B cell (primary cell): Measurements from ENCODE around the gene RNPC3. TPM values are rescaled to one million over a fixed set of nuclear protein-coding genes. Genes with fewer than 3 reads are reported as not detected.

Source experiments
- ATAC-seq: fragments of 200-7000 bp; cut with Tn5 transposase; one replicate; pipeline ENCODE4 v1.10.0; 2021; ENCODE audit warnings: low read depth, mild to moderate bottlenecking, moderate number of reproducible peaks, moderate library complexity
- CTCF ChIA-PET: fragments of 350-600 bp; sonication (Branson Sonifier 250); formaldehyde crosslinking; loops from one replicate; lab custom pipeline; 2021; ENCODE audit warnings: antibody characterized with exemption, inconsistent platforms; lab: Charles Lee
- POLR2A ChIA-PET: fragments of 350-600 bp; sonication (Branson Sonifier 250); formaldehyde crosslinking; loops from one replicate; lab custom pipeline; 2021; ENCODE audit warnings: antibody characterized with exemption; lab: Charles Lee
- DNase-seq: peaks from one replicate; pipeline ENCODE4 v3.0.0; 2013
- H2AFZ ChIP-seq: 2 replicates; pipeline ENCODE4 v1.6.1; 2012; ENCODE audit warnings: mild to moderate bottlenecking, low read depth, low read length; ENCODE audit not compliant: insufficient read depth, poor library complexity, severe bottlenecking
- H3K27ac ChIP-seq, 2 donors: 1 replicate in 1 of 2; 2 replicates in 1 of 2; pipeline ENCODE4 v1.5.1; 2012 to 2013; ENCODE audit warnings: low read length in 2 of 2, mild to moderate bottlenecking in 2 of 2, moderate library complexity in 1 of 2
- H3K27me3 ChIP-seq, 4 experiments: fragments of 200-600 bp in 1 of 4; sonication (generic) in 1 of 4; replicated peaks in 1 of 4; 1 replicate in 2 of 4; 2 replicates in 2 of 4; pipeline versions ENCODE4 v1.6.1 to v1.7.0; 2013 to 2016; ENCODE audit warnings: low read length in 3 of 4, mild to moderate bottlenecking in 2 of 4, mixed read lengths in 1 of 4, moderate library complexity in 1 of 4; ENCODE audit not compliant: insufficient read depth in 4 of 4, control insufficient read depth in 3 of 4; ENCODE audit errors: control extremely low read depth in 1 of 4
- H3K36me3 ChIP-seq, 2 experiments: replicated peaks in 1 of 2; 1 replicate in 1 of 2; 2 replicates in 1 of 2; pipeline versions ENCODE4 v1.6.1 to v1.7.1; 2013; ENCODE audit warnings: low read length in 1 of 2; ENCODE audit not compliant: insufficient read depth in 2 of 2, control insufficient read depth in 1 of 2; ENCODE audit errors: control extremely low read depth in 1 of 2, extremely low read depth in 1 of 2
- H3K4me1 ChIP-seq, 2 donors: fragments of 200-600 bp in 1 of 2; sonication (generic) in 1 of 2; 1 replicate in 1 of 2; 2 replicates in 1 of 2; pipeline versions ENCODE4 v1.5.1 to v1.6.1; 2013 to 2017; ENCODE audit warnings: low read length in 2 of 2; ENCODE audit not compliant: control insufficient read depth in 2 of 2, insufficient read depth in 2 of 2
- H3K4me2 ChIP-seq: replicated peaks from 2 replicates; pipeline ENCODE3; 2012; ENCODE audit warnings: mild to moderate bottlenecking, low read depth, low read length; ENCODE audit not compliant: poor library complexity, severe bottlenecking
- H3K4me3 ChIP-seq, 5 experiments: fragments of 200-600 bp in 1 of 5; sonication (generic) in 1 of 5; 1 replicate in 3 of 5; 2 replicates in 2 of 5; pipeline versions ENCODE4 v1.5.1 to v1.7.0; 2011 to 2016; ENCODE audit warnings: low read length in 4 of 5, mild to moderate bottlenecking in 4 of 5, low read depth in 2 of 5, control low read depth in 1 of 5, moderate library complexity in 1 of 5; ENCODE audit not compliant: insufficient read depth in 1 of 5; ENCODE audit errors: control extremely low read depth in 1 of 5, extremely low read depth in 1 of 5
- H3K79me2 ChIP-seq: fragments of 200-600 bp; sonication (generic); one replicate; pipeline ENCODE4 v1.6.0; 2016; ENCODE audit warnings: low read length; ENCODE audit not compliant: control insufficient read depth, insufficient read depth
- H3K9ac ChIP-seq: fragments of 200-600 bp; sonication (generic); 2 replicates; pipeline ENCODE4 v1.6.1; 2017; ENCODE audit warnings: mild to moderate bottlenecking, low read length, moderate library complexity
- H3K9me3 ChIP-seq, 3 donors: one replicate each; pipeline versions ENCODE4 v1.6.1 to v1.7.1; 2013; ENCODE audit warnings: low read length in 2 of 3; ENCODE audit not compliant: control insufficient read depth in 2 of 3, insufficient read depth in 1 of 3; ENCODE audit errors: control extremely low read depth in 1 of 3
- H4K20me1 ChIP-seq: 2 replicates; pipeline ENCODE4 v1.6.0; 2012; ENCODE audit warnings: mild to moderate bottlenecking, low read length; ENCODE audit not compliant: insufficient read depth, control insufficient read depth, poor library complexity, severe bottlenecking
- H3K27ac Mint-ChIP-seq: one replicate; pipeline ENCODE4 v1.8.0; 2021; ENCODE audit warnings: mixed read lengths
- H3K27me3 Mint-ChIP-seq: one replicate; pipeline ENCODE4 v1.8.0; 2021; ENCODE audit warnings: mixed read lengths
- H3K4me1 Mint-ChIP-seq: one replicate; pipeline ENCODE4 v1.8.0; 2021; ENCODE audit warnings: mixed read lengths
- H3K4me3 Mint-ChIP-seq: one replicate; pipeline ENCODE4 v1.8.0; 2021; ENCODE audit warnings: mixed read lengths
- H3K9me3 Mint-ChIP-seq: one replicate; pipeline ENCODE4 v1.8.0; 2022; ENCODE audit warnings: mixed read lengths; ENCODE audit not compliant: insufficient read depth
- EZH2 ChIP-seq: IDR thresholded peaks from 2 replicates; pipeline ENCODE4 v1.6.1; 2012; ENCODE audit warnings: borderline replicate concordance, low read depth, mild to moderate bottlenecking, moderate library complexity, low read length; ENCODE audit not compliant: insufficient read depth, poor library complexity, severe bottlenecking
- WGBS: methylation state at CpG from one replicate; pipeline ENCODE4 v1.1.5; 2013; ENCODE audit warnings: missing lambda C conversion rate; ENCODE audit not compliant: insufficient coverage; 5-methylcytosine and 5-hydroxymethylcytosine counted together
- intact Hi-C: fragments of 100-400 bp; cut with micrococcal nuclease; formaldehyde crosslinking; loops from one replicate; pipeline ENCODE4 v1.10.0; 2022
- polyA plus RNA-seq: library from polyadenylated mRNA; depleted of rRNA; stranded (reverse); fragments of >200 nt; gene quantifications from 2 replicates; pipeline ENCODE4 v1.2.3, GENCODE V29; 2012
- total RNA-seq, 2 donors: library from RNA; stranded (reverse); fragments of 120-200 nt in 1 of 2; gene quantifications; 1 replicate in 1 of 2; 2 replicates in 1 of 2; pipeline versions ENCODE4 v1.2.3 to v1.2.4, GENCODE V29; 2013 to 2022
- TF ChIP-seq, protein P1 (sequence below): fragments of 200-600 bp; IDR thresholded peaks from one replicate; pipeline ENCODE4 v1.8.0; 2022; ENCODE audit warnings: antibody characterized with exemption, mild to moderate bottlenecking

RNPC3 gene
- total and polyA plus RNA-seq, 2 donors (not counting 1 experiment from before 2014, with no cell fraction given), result 32.0 to 83.6 TPM

DNA sequence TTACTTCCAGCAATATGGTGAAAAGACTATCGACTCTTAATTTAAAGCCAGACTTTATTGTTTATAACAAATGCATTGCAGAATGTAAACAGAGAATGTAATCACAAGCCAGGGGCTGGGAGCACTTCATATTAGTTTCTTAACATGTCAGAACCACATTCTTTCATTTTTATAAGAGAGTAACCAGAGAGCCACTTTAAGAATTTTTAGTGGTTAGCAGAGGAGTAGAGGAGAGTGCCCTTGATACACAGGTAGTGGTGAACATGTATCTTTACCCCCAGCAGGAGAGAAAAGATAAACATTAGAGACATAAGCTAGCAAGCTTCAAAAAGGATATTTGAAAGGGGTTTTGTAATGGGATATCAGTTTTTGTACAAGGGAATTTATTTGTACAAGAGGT is 57.0 kb downstream of the RNPC3 start:
- H3K27me3 Mint-ChIP-seq, result no peaks in the 10 kb centered on the region
- intact Hi-C loops, result no loop called here
- H3K4me1 Mint-ChIP-seq, result no peaks in the 10 kb centered on the region
- no peak for DNase-seq
- Histone ChIP-seq H4K20me1 (no peaks in the 10 kb centered on the region), H3K4me2 (no peak overlapping the region), H3K79me2 (no peaks in the 10 kb centered on the region), H3K9ac (no peak overlapping the region), H3K27me3 (no peaks in the 10 kb centered on the region), H3K36me3 (peaks cover 1 to 2% of the 10 kb centered on the region in 2 experiments), H3K4me1 (no peaks in the 10 kb centered on the region), H2AFZ (no peak overlapping the region), H3K27ac (no peak overlapping the region), H3K4me3 (no peak overlapping the region), H3K9me3 (no peaks in the 10 kb centered on the region)
- no peak for ATAC-seq
- H3K27ac Mint-ChIP-seq, result no peak overlapping the region
- TF ChIP-seq, protein P1, sequence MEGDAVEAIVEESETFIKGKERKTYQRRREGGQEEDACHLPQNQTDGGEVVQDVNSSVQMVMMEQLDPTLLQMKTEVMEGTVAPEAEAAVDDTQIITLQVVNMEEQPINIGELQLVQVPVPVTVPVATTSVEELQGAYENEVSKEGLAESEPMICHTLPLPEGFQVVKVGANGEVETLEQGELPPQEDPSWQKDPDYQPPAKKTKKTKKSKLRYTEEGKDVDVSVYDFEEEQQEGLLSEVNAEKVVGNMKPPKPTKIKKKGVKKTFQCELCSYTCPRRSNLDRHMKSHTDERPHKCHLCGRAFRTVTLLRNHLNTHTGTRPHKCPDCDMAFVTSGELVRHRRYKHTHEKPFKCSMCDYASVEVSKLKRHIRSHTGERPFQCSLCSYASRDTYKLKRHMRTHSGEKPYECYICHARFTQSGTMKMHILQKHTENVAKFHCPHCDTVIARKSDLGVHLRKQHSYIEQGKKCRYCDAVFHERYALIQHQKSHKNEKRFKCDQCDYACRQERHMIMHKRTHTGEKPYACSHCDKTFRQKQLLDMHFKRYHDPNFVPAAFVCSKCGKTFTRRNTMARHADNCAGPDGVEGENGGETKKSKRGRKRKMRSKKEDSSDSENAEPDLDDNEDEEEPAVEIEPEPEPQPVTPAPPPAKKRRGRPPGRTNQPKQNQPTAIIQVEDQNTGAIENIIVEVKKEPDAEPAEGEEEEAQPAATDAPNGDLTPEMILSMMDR, result no peak
- TF ChIP-seq EZH2, result no peak
- ChIA-PET POLR2A (no interaction called here), CTCF (no interaction called here)
- WGBS, result no CpG with 5 or more reads among the region's 1 CpG
- H3K4me3 Mint-ChIP-seq, result no peak overlapping the region
- H3K9me3 Mint-ChIP-seq, result peaks cover 4% of the 10 kb centered on the region

DNA sequence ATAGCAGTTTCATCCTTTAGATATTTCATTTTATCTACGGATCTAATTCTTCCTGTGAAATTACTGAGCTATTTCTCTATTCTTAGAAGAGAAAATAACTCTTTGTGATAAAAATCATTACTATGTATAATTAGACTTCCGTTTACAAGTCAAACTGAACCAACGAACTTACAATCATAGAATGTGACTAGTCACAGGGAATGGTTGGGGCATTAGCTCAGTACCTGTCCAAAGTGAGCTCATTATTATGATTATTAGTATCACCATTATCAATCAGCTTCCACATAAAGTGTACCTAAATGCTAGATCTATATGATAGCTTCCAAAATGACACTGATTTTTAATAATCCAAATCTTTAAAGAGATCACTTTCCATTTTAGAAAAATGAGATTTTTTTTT is 58.4 kb downstream of the RNPC3 start:
- no peaks in the 10 kb centered on the region for H3K79me2 ChIP-seq
- ChIA-PET POLR2A (no interaction called here), CTCF (no interaction called here)
- H3K9ac ChIP-seq, result no peak overlapping the region
- Mint-ChIP-seq H3K4me3 (no peak overlapping the region), H3K27me3 (no peaks in the 10 kb centered on the region), H3K27ac (no peak overlapping the region), H3K9me3 (peaks cover 5% of the 10 kb centered on the region), H3K4me1 (no peaks in the 10 kb centered on the region)
- TF ChIP-seq EZH2, result no peak
- TF ChIP-seq, protein P1, result no peak
- H3K4me3 ChIP-seq, result no peak overlapping the region
- H3K36me3 ChIP-seq, result peaks cover 0 to 1% of the 10 kb centered on the region in 2 experiments
- intact Hi-C loops, result no loop called here
- no peaks in the 10 kb centered on the region for H3K27me3 ChIP-seq
- peaks cover 0 to 8% (median 6%) of the 10 kb centered on the region in 3 donors for H3K9me3 ChIP-seq
- H2AFZ ChIP-seq, result no peak overlapping the region
- DNase-seq (no peak), ATAC-seq (no peak)
- H3K4me2 ChIP-seq, result no peak overlapping the region
- no peaks in the 10 kb centered on the region for H4K20me1 ChIP-seq
- no peaks in the 10 kb centered on the region for H3K4me1 ChIP-seq
- no CpG with 5 or more reads among the region's 3 CpGs for WGBS
- H3K27ac ChIP-seq, result no peak overlapping the region
